ENCODE data around the gene LBP.

The LBP gene

DNA sequence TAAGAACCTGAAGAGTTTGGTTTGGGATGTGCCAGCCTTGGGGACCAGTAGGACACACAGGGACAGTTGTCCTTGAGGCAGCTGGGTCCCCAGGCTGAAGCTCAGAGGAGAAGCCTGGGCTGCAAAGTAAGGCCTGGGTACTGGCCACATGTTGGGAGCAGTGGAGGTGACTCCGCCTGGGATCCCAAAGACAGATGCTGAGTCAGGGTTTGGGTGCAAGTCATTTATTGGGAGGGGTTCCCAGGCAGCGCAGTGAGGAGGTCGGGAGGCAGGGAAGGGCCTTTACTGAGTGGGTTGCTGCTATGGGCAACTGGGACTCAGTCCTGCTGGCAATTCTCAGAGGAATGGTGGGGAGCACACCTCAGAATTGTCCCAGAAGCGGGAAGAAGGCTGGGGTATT, 29.9 kb upstream of the LBP start:
- TF ChIP-seq POLR2A (IDR thresholded peaks at IDR 0.05; ENCODE audit: low read depth, low read length) (no peak), SPI1 (IDR thresholded peaks at IDR 0.05; ENCODE audit: low read depth, low read length) (no peak), POLR2AphosphoS5 (IDR thresholded peaks at IDR 0.05; ENCODE audit: low read depth, low read length) (no peak), TAF1 (IDR thresholded peaks at IDR 0.05; ENCODE audit: low read depth, low read length) (no peak), PAX5 (IDR thresholded peaks at IDR 0.05; ENCODE audit: insufficient read depth, low read length, severe bottlenecking) (no peak), POU2F2 (IDR thresholded peaks at IDR 0.05; ENCODE audit: low read depth, low read length) (no peak)
- FAIRE-seq = no peak
- DNase-seq (ENCODE audit: insufficient read length, low spot score) = no peak

DNA sequence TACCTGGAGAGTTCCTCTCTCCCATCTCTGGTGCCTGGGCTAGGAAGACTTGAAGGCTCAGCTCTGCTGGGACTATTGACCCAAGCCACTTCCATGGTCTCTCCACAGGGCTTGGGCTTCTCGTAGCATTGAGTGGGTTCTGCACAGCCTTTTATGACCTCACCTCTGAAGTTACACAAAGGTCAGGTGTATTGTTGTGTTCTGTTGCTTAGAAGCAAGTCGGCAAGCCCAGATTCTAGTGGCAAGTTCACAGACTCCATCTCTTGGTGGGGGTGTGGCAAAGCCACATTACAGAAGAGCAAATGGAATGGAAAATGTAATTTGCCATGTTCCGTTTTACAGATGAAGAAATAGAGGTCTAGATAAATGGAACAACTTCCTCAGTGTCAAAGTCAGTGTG, 28.9 kb upstream of the LBP start:
- TF ChIP-seq SPI1 (IDR thresholded peaks at IDR 0.05; ENCODE audit: low read depth, low read length) (no peak), PAX5 (IDR thresholded peaks at IDR 0.05; ENCODE audit: insufficient read depth, low read length, severe bottlenecking) (no peak), POU2F2 (IDR thresholded peaks at IDR 0.05; ENCODE audit: low read depth, low read length) (no peak), TAF1 (IDR thresholded peaks at IDR 0.05; ENCODE audit: low read depth, low read length) (no peak), POLR2A (IDR thresholded peaks at IDR 0.05; ENCODE audit: low read depth, low read length) (no peak), POLR2AphosphoS5 (IDR thresholded peaks at IDR 0.05; ENCODE audit: low read depth, low read length) (no peak)
- FAIRE-seq = no peak
- no peak for DNase-seq (ENCODE audit: insufficient read length, low spot score)

DNA sequence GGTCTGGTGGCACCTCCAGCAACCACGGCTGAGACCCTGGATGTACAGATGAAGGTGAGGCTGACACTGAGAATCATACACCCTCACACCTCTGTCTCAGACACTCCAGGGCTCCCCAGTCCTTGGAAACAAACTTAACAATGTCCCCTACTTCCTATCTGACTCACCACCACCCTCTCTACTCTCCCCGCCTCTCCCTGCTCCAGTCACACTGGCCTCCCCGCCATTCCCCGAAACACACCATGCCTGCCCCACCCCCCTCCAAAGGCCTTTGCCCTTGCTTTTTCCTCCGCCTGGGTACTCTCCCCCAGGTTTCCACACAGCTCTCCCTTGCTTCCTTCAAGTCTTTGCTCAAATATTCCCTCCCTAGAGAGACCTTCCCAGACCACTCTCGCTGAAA, 26.1 kb upstream of the LBP start:
- FAIRE-seq (no peak), DNase-seq (ENCODE audit: insufficient read length, low spot score) (no peak)
- TF ChIP-seq SPI1 (IDR thresholded peaks at IDR 0.05; ENCODE audit: low read depth, low read length) (no peak), POLR2AphosphoS5 (IDR thresholded peaks at IDR 0.05; ENCODE audit: low read depth, low read length) (no peak), POLR2A (IDR thresholded peaks at IDR 0.05; ENCODE audit: low read depth, low read length) (no peak), TAF1 (IDR thresholded peaks at IDR 0.05; ENCODE audit: low read depth, low read length) (no peak), PAX5 (IDR thresholded peaks at IDR 0.05; ENCODE audit: insufficient read depth, low read length, severe bottlenecking) (no peak), POU2F2 (IDR thresholded peaks at IDR 0.05; ENCODE audit: low read depth, low read length) (no peak)

DNA sequence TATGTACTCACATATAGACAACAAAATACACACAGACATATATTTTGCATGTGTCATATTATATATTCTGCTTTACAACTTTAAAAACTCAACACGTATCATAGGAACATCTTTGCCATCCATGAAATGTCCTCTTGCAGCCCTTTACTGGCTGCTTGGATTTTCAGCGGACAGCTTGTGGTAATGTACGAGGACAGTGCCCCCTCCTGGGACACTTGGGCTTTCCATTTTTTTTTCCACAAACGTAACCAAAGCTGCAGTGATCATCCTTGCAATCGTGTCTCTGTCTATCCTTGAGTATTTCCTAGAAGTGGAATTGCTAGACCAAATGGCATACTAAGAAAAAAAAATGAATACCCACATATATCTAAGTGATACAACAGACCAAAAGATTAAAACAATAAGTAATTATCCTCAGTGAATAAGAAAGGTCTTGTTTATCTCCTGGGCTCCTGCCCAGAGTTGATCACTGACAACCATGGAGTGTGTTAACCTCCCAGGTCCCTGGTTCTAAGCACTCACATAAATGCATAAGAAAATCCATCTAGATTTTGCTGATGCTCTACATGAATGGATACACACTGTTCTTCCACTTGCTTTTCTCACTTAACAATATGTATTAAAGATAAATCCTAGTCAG, 24.2 kb upstream of the LBP start:
- TF ChIP-seq POU2F2 (IDR thresholded peaks at IDR 0.05; ENCODE audit: low read depth, low read length) (no peak), TAF1 (IDR thresholded peaks at IDR 0.05; ENCODE audit: low read depth, low read length) (no peak), PAX5 (IDR thresholded peaks at IDR 0.05; ENCODE audit: insufficient read depth, low read length, severe bottlenecking) (no peak), POLR2AphosphoS5 (IDR thresholded peaks at IDR 0.05; ENCODE audit: low read depth, low read length) (no peak), POLR2A (IDR thresholded peaks at IDR 0.05; ENCODE audit: low read depth, low read length) (no peak), SPI1 (IDR thresholded peaks at IDR 0.05; ENCODE audit: low read depth, low read length) (no peak)
- no peak for DNase-seq (ENCODE audit: insufficient read length, low spot score)
- FAIRE-seq = no peak

DNA sequence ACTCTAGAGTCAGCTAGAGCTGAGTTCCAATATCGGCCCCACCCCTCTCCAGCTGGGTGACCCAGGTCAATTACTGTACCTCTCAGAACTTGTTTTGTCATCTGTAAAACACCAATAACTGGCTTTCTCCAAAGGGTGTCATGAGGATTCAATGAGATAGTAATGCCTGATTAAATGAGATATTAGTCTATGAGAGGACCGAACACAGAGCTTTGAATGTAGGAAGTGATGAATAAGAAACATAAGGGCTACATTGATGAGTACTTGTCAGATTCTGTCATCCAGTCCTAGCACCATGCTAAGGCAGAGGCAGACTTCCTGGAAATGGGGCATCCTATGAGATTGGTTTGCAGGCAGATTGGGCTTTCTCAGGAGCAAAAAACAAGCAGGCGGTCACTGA, 22.1 kb upstream of the LBP start:
- TF ChIP-seq POU2F2 (IDR thresholded peaks at IDR 0.05; ENCODE audit: low read depth, low read length) (no peak), POLR2AphosphoS5 (IDR thresholded peaks at IDR 0.05; ENCODE audit: low read depth, low read length) (no peak), POLR2A (IDR thresholded peaks at IDR 0.05; ENCODE audit: low read depth, low read length) (no peak), TAF1 (IDR thresholded peaks at IDR 0.05; ENCODE audit: low read depth, low read length) (no peak), PAX5 (IDR thresholded peaks at IDR 0.05; ENCODE audit: insufficient read depth, low read length, severe bottlenecking) (no peak), SPI1 (IDR thresholded peaks at IDR 0.05; ENCODE audit: low read depth, low read length) (no peak)
- DNase-seq (ENCODE audit: insufficient read length, low spot score) (no peak), FAIRE-seq (no peak)

DNA sequence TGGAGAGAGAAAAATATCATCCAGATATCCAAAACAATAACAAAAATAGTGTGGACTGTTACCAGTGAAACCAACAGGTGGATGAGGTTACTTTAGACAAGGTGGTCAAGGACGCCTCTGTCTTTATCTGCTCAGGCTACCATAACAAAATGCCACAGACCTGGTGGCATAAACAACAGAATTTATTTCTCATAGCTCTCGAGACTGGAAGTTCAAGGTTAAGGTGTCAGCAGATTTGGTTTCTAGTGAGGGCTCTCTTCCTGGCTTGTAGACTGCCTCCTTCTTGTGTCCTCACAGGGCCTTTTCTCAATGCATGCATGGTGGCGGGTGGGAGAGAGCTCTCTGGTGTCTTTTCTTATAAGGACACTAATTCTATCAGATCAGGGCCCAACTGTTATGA, 21.1 kb upstream of the LBP start:
- no peak for TF ChIP-seq POU2F2 (IDR thresholded peaks at IDR 0.05; ENCODE audit: low read depth, low read length)
- TF ChIP-seq TAF1 (IDR thresholded peaks at IDR 0.05; ENCODE audit: low read depth, low read length) = no peak
- TF ChIP-seq POLR2AphosphoS5 (IDR thresholded peaks at IDR 0.05; ENCODE audit: low read depth, low read length) = no peak
- TF ChIP-seq SPI1 (IDR thresholded peaks at IDR 0.05; ENCODE audit: low read depth, low read length) = no peak
- no peak for TF ChIP-seq POLR2A (IDR thresholded peaks at IDR 0.05; ENCODE audit: low read depth, low read length)
- TF ChIP-seq PAX5 (IDR thresholded peaks at IDR 0.05; ENCODE audit: insufficient read depth, low read length, severe bottlenecking) = no peak
- no peak for DNase-seq (ENCODE audit: insufficient read length, low spot score)
- no peak for FAIRE-seq

DNA sequence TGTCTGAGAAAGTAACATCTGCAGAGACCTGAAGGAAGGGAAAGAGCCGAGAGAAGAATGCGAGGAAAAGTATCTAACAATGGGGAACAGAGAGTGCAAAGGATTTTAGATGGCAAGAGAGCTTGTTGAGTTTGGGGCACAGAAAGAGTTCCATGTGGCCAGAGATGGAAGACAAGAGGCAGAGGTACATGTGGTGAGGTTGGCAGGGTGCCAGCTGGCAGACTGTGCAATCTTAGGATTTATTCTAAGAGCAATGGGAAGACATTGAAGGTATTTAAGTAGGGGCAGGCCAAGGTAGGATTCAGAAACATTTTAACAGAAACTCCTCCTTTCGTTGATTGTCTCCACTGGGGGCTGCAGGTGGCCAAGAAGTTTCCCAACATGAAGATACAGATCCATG, 20.4 kb upstream of the LBP start:
- FAIRE-seq (no peak), DNase-seq (ENCODE audit: insufficient read length, low spot score) (no peak)
- TF ChIP-seq POLR2AphosphoS5 (IDR thresholded peaks at IDR 0.05; ENCODE audit: low read depth, low read length) = no peak
- no peak for TF ChIP-seq POU2F2 (IDR thresholded peaks at IDR 0.05; ENCODE audit: low read depth, low read length)
- no peak for TF ChIP-seq POLR2A (IDR thresholded peaks at IDR 0.05; ENCODE audit: low read depth, low read length)
- TF ChIP-seq SPI1 (IDR thresholded peaks at IDR 0.05; ENCODE audit: low read depth, low read length) = no peak
- TF ChIP-seq TAF1 (IDR thresholded peaks at IDR 0.05; ENCODE audit: low read depth, low read length) = no peak
- TF ChIP-seq PAX5 (IDR thresholded peaks at IDR 0.05; ENCODE audit: insufficient read depth, low read length, severe bottlenecking) = no peak

DNA sequence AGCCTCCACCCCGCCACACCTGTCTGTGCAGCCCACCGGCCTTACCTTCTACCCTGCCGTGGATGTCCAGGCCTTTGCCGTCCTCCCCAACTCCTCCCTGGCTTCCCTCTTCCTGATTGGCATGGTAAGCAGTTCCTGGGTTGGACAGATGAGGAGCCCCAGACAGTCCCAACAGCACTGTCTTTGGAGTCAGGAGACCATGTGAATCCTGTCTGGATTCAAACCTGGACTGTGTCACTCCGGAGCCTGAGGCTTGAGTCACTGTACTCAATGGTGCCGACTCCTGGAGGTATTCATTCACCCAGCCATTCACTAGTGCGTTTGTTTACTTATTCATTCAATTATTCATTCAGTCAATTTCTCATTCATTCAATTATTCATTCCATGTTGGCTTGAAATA, 20.0 kb upstream of the LBP start:
- FAIRE-seq (no peak), DNase-seq (ENCODE audit: insufficient read length, low spot score) (no peak)
- TF ChIP-seq POLR2AphosphoS5 (IDR thresholded peaks at IDR 0.05; ENCODE audit: low read depth, low read length) = no peak
- TF ChIP-seq TAF1 (IDR thresholded peaks at IDR 0.05; ENCODE audit: low read depth, low read length) = no peak
- TF ChIP-seq PAX5 (IDR thresholded peaks at IDR 0.05; ENCODE audit: insufficient read depth, low read length, severe bottlenecking) = no peak
- no peak for TF ChIP-seq POLR2A (IDR thresholded peaks at IDR 0.05; ENCODE audit: low read depth, low read length)
- no peak for TF ChIP-seq SPI1 (IDR thresholded peaks at IDR 0.05; ENCODE audit: low read depth, low read length)
- TF ChIP-seq POU2F2 (IDR thresholded peaks at IDR 0.05; ENCODE audit: low read depth, low read length) = no peak

DNA sequence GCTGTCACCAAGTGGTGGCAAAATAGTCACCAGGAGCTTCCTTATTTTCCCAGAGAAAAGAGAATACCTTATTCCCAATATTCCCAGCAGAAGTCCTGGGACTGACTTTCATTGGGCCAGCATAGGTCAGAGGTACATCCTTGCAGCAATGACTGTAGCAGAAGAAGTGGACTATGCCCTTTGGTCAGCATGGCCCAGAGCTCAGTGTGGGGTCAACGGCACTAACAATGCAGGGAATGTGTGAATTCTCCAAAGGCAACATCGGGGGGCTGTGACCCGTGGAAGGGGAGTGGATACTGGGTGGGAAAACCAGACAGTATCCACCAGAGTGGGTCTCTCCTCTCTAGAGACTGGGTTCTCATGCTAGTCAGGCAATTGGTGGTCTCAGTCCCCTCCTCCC, 15.6 kb upstream of the LBP start:
- TF ChIP-seq POLR2AphosphoS5 (IDR thresholded peaks at IDR 0.05; ENCODE audit: low read depth, low read length) (no peak), POU2F2 (IDR thresholded peaks at IDR 0.05; ENCODE audit: low read depth, low read length) (no peak), PAX5 (IDR thresholded peaks at IDR 0.05; ENCODE audit: insufficient read depth, low read length, severe bottlenecking) (no peak), POLR2A (IDR thresholded peaks at IDR 0.05; ENCODE audit: low read depth, low read length) (no peak), TAF1 (IDR thresholded peaks at IDR 0.05; ENCODE audit: low read depth, low read length) (no peak), SPI1 (IDR thresholded peaks at IDR 0.05; ENCODE audit: low read depth, low read length) (no peak)
- FAIRE-seq = no peak
- no peak for DNase-seq (ENCODE audit: insufficient read length, low spot score)

DNA sequence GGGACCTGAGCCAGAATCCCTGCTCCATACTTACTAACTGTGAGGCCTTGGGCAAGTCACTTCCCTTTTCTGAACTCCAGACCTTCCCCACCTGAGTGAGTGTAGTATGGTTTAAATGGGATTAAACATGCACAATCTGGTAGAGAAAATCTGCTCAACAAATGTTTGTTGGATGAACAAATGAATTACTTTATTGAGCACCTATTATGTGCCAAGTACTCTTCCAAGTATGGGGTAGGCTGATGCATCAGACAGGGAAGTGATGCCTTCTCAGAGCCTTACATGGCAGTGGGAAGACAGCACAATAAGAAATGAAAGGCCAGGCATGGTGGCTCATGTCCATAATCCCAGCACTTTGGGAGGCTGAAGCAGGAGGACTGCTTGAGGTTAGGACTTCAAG, 15.0 kb upstream of the LBP start:
- no peak for DNase-seq (ENCODE audit: insufficient read length, low spot score)
- no peak for TF ChIP-seq PAX5 (IDR thresholded peaks at IDR 0.05; ENCODE audit: insufficient read depth, low read length, severe bottlenecking)
- TF ChIP-seq POU2F2 (IDR thresholded peaks at IDR 0.05; ENCODE audit: low read depth, low read length) = no peak
- no peak for TF ChIP-seq SPI1 (IDR thresholded peaks at IDR 0.05; ENCODE audit: low read depth, low read length)
- TF ChIP-seq POLR2AphosphoS5 (IDR thresholded peaks at IDR 0.05; ENCODE audit: low read depth, low read length) = no peak
- no peak for TF ChIP-seq POLR2A (IDR thresholded peaks at IDR 0.05; ENCODE audit: low read depth, low read length)
- no peak for TF ChIP-seq TAF1 (IDR thresholded peaks at IDR 0.05; ENCODE audit: low read depth, low read length)
- FAIRE-seq = no peak

Data from GM12891 (cell line).